ENCODE measurements around the gene NCOA1. TPM values are rescaled to one million over a fixed set of nuclear protein-coding genes. Genes with fewer than 3 reads are reported as not detected.

NCOA1 gene
- polyA plus RNA-seq, 4 donors = 40.7 to 50.9 (median 46.8) TPM

DNA sequence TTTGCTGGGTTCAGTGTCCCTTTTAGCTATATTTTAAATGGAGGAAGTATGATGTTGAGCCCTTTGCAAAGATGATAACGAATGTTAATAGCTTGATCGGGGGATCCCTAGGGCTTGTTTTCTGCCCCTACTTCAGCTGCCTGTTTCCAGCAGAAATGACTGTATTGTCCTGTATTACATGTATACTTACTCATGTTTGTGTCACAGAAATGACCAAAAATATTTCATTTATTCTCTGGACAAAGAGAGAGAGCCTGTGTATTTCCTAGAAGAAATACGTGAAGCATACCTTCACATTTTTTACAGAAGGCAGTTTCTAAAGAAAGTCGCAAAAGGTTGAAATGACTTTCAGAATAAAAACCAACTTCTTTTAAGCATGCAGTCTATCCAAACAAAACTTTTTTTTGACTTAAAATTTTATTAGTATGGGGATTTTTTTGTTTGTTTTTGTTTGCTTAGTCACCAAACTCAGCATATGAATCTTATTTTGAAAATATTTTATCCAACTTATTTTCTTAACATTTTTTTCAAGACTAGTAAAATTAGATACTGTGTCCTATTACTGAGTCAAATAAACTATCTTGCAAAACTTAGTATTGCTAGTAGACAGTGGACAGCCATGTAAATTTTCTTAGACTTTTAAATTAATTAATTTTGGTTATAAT lies 233.2 kb downstream of the NCOA1 start:
- DNase-seq (ENCODE audit: low read depth in 4 of 4, low spot score in 3 of 4) = no peak

DNA sequence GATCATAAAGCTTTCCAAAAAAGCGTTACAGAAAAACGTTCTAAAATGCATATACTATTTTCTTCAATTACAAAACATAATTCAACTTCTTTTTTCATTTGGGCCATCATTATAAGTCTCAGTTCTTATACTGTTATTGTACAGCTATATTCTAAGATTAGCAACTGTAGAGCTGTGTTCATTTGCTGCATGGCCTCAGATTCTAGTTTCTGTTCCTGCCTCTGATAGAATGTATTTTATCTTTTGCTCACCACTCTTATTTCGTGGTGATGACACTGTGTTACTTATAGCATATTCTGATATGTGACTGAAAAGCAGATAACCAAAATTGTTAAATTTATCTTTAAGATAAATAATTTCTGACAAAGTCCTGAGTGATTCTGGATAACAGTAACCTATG lies 234.9 kb downstream of the NCOA1 start:
- no peak for DNase-seq (ENCODE audit: low read depth in 4 of 4, low spot score in 3 of 4)

DNA sequence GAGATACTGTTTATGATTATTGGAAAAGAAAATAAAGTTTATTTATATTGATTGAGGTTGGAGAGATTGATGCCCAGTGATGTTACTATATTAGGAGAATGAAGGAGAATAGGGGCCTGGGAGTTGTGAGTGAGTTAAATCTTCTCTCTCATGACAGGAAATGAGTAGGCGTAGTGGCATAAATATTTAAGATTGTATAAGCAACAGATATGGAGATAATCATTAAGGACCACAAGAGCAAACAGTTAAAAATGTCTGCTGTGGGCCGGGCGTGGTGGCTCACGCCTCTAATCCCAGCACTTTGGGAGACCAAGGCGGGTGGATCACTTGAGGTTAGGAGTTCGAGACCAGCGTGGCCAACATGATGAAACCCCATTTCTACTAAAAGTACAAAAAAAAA lies 239.4 kb downstream of the NCOA1 start:
- no peak for DNase-seq (ENCODE audit: low read depth in 4 of 4, low spot score in 3 of 4)

DNA sequence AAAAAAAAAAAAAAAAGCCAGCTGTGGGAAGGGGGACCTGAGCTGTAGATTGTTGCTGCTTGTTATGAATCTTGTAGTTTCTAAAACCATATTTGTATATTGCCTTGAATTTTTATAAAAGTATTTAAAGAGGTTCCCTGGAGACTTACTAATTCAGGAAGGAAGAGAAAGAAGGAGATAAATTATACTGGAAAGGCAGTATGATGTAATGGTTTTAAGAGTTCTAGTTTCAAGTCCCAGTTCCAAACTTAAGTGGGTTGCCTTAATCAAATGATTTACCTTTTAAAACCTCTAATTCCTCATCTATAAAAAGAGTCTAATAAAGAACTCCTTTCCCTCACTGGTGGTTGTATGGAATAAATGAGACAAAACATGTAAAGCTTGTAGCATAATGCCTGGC lies 240.0 kb downstream of the NCOA1 start:
- DNase-seq (ENCODE audit: low read depth in 4 of 4, low spot score in 3 of 4) = no peak

DNA sequence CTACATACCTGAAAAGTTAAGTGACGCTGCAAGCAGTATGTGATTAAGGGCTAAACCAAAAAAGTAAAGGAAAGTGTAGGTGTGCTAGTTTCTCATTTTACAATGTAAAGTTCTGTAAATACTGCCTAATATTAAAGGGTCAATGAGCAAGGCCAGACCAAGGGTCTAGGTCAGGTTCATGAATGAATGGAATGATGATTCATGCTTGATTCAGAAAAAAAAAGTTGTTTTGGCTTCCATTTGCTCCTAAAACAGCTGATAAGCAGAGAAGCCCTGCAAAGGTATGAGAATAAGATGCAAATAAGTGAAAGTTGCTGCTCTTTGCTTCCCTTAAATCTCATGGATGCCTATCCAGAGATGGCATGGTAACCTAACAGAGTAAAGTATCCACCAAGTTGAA lies 240.9 kb downstream of the NCOA1 start:
- no peak for DNase-seq (ENCODE audit: low read depth in 4 of 4, low spot score in 3 of 4)

DNA sequence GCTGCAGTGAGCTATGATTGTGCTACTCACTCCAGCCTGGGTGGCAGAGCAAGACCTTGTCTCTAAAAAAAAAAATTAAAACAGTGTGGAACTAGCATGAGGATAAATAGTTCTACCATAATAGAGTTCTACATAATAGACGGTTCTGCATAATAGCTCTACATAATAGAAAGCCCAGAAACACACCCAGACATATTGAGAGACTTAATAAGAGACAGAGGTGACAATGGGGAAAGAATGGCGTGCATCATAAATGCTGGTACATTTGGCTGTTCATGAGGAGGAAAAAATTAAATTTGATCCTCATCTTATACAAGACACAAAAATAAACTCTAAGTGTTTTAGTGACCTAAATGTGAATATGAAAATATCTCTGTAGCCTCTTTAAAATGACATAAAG lies 243.7 kb downstream of the NCOA1 start:
- DNase-seq (ENCODE audit: low read depth in 4 of 4, low spot score in 3 of 4) = no peak

DNA sequence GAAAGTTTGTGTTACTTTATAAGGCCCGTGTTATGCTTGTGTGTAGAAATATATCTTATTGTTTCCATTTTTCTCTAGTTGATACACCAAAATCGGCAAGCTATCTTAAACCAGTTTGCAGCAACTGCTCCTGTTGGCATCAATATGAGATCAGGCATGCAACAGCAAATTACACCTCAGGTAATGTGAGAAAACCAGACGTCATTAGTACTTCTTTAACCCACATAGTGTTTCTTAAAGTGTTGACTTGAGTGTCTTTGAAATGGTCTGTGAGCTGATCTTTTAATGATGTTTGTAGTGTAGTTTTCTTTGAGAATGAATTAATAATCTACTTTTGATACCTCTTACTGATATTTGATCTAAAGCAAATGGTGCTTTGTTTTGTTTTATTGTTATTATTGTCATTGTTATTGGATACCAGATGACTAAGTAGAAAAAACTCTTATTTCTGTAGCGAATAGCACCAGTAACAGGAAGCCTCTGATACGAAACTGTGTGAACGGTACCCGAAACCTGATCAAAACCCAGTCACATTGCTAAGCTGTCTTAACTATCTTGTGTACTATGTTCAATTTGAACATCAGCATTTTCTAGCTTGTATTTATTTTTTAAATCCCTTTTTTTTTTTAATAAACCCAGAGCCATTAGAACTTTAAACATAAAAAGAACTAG lies 248.4 kb downstream of the NCOA1 start:
- DNase-seq (ENCODE audit: low read depth in 4 of 4, low spot score in 3 of 4) = no peak

DNA sequence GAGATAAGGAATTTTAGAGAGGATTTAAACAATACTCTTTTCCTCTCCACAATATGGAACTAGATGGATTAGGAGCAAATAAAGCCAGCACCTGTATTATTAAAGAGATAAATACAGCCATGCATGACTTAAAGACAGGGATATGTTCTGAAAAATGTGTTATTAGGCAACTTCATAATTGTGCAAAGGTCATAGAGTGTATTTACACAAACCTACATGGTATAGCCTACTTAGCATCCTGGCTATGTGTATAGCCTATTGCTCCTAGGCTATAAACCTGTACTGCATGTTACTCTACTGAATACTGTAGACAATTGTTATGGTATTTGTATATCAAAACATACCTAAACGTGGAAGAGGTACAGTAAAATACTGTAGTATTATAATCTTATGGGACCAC lies 249.1 kb downstream of the NCOA1 start:
- no peak for DNase-seq (ENCODE audit: low read depth in 4 of 4, low spot score in 3 of 4)

DNA sequence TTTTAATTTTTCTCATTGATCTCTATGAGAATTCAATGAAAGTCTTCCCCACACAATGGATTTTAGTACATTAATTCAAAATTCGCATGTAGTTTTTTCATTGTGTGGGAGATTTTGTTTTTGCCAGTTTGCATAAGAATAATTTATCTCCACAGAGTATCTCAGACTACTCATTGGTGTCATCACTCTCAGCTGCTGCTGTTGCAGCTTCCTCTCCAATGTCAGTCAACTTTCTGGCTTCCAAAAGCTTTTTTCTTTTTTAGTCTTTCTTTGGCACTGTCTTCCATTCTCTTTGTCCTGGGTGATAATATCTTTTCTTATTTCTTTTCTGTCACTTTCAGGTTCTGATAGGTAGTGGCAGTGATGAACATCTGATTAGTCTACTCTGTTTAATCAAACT lies 251.7 kb downstream of the NCOA1 start:
- no peak for DNase-seq (ENCODE audit: low read depth in 4 of 4, low spot score in 3 of 4)

DNA sequence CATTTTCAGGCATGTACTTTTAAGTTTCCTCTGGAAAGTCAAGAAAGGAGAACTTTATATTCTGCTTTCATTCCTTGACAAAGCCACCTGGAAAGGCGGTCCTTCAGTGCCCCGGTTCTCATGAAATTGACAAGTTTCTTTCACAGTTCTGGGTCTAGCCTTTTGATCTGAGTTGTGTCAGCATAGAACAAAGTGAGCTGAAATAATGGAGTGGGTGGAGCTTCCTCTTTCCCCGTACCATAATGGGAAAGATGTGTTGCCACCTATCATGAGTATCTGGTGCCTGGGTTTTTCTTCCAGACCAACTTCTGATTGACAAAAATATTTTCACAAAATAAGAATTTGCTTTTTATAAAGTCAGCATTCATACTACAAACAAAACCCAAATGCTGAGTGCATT lies 252.9 kb downstream of the NCOA1 start:
- no peak for DNase-seq (ENCODE audit: low read depth in 4 of 4, low spot score in 3 of 4)

DNA sequence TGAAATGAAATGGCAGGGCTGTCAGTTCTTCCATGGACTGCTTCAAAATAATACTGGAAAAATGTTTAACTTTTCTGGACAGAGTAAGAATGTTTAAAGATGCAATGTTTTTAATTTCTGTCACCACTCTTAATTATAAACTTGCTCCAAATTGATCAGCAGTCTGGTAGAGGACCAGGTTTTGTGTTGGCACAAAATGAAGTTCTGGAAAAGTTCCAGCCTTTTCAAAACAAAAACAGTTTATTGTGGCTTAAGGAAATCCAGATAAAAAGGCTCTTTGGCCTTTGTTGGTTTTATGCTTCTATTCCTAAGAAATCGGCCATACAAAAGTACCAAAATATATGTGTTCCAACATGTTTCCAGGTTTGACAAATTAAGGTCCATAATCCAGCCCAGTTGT lies 253.3 kb downstream of the NCOA1 start:
- no peak for DNase-seq (ENCODE audit: low read depth in 4 of 4, low spot score in 3 of 4)

DNA sequence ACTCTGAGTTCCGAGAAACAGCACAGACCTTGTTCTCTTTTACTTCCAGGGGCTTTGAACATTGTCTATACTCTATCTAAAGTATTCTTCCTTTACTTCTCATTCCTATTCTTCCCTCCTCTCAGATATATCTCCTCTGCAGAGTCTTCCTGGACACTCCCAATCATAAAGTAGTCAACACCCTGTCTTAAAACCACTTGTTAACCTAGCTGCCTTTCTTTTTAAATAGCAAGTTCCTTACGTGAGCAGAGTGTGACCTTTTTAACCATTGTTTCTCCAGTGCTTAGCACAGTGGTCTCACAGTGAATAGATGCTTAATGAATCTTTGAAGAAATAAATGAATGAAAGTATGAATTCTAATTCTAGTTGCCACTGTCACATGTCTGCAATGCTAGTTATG lies 254.8 kb downstream of the NCOA1 start:
- no peak for DNase-seq (ENCODE audit: low read depth in 4 of 4, low spot score in 3 of 4)

DNA sequence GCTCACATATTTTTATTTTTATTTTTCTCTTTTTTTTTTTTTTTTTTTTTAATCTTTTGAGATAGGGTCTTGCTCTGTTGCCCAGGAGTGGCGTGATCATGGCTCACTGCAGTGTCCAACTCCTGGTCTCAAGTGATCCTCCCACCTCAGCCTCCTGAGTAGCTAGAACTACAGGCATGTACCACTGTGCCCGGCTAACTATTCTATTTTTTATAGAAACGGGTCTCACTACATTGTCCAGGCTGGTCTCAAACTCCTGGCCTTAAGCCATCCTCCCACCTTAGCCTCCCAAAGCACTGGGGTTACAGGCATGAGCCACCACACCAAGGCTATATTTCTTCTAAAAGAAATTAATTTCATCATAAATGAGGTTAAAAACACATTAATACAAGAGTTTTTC lies 256.2 kb downstream of the NCOA1 start:
- no peak for DNase-seq (ENCODE audit: low read depth in 4 of 4, low spot score in 3 of 4)

DNA sequence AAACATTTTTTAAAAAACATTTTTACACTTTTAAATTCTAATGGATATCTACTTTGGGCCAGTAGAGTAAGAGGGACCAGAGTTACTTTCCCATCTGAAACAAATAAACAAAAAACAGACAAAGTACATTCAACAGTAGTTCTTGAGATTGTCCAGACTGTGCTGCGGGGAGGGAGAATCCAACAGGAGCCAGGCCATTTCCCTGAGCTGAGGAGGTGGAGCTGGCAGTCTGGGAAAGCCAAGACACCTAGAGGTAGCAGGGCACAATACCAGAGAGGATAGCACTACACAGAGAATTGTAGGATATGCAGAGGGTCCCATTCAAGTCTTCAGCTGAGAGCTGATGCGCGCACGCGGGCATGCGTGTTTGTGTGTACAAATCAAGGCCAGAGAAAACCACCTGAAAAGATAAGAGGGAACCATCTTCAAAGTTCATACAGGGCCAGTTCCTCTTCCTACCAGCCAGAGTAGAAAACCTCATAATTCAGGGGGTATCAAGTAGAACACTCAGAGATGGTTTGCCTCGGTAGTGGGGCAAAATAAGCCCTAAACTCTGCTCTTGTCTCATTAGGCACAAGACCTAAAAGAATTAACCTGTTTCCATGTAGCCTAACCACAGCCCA lies 258.1 kb downstream of the NCOA1 start:
- DNase-seq (ENCODE audit: low read depth in 4 of 4, low spot score in 3 of 4) = no peak

DNA sequence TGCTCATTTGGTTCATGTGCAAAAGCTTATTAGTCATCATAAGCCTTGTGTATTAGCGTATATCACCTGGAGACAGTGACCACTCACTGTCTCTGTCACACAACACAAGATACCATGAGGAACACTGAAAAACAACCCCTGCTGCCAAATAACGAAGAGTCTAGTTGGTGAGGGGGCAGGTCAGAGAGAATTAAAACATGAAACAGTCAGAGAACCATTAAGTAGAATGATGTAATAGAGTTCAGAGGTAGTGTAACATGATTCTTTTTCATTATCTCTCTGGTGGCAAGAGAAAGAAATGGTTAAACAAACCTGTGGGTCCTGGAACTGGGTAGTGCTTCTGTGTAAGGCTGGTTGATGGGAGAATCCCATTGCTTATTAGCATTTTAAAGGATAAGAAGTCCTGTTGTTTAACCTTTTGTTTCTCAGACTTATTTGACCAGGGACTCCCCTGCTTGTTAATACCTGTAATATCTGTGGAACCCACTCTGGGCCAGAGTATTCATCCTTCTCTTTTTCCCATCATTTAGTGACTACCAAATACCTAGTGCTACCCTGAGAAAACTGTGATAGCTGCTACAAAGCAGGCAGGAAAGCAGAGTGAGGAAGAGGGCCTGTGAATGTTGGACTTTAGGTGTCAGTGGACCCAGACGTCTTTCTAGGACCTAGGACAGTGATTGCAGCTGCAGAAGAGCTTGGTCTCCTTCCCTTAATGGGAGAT lies 264.1 kb downstream of the NCOA1 start:
- no peak for DNase-seq (ENCODE audit: low read depth in 4 of 4, low spot score in 3 of 4)

DNA sequence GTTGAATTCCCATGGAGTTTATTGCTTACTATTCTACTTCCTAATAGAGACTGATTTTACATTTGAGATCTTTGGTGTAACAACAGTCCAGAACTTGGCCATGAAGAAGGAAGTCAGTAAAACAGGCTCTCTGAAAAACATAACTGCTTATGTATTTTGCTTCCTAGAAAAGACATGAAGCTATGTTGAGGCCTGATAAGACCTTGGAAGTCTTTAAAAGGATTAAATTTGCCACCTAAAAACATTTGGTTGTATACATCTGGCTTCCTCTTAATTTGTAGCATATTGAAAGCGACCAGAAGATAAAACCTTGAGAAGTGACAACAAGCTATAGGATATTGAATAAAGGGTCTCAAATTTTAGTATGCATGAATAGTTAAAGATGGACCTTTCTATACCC lies 265.7 kb downstream of the NCOA1 start:
- no peak for DNase-seq (ENCODE audit: low read depth in 4 of 4, low spot score in 3 of 4)

DNA sequence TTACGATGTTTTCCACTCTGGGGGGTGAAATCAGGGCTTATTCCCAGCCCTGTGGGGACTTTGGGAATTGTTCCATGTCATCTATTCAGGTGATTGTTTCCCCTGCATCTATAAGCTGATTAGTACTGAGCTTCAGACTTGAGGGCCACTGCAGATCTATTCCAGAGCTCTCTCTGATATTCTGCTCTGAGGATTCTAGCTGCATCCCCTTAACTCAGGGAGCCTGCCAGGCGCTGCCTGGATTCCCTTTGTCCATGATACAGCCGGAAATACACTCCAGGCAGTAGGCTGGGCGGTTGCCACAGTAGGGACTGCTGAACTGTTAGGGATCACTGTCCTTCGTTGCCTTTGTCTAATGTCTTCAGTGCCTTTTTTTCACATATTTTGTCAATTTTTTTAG lies 270.8 kb downstream of the NCOA1 start:
- no peak for DNase-seq (ENCODE audit: low read depth in 4 of 4, low spot score in 3 of 4)

DNA sequence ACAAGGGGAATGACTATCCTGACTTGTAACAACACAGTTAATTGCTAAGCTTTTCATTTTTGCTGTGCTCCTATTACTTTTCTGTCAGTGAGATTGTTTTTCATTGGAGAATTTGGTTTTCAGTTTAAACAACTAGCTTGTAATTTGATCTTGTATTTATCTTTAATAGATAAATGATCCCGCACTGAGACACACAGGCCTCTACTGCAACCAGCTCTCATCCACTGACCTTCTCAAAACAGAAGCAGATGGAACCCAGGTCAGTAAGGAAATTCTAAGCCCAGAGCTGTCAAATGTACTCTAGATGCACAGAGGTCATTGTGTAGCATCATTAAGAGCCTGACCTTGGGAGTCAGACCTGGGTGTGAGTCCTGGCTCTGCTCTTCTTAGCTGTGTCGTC lies 271.5 kb downstream of the NCOA1 start:
- DNase-seq (ENCODE audit: low read depth in 4 of 4, low spot score in 3 of 4) = no peak

DNA sequence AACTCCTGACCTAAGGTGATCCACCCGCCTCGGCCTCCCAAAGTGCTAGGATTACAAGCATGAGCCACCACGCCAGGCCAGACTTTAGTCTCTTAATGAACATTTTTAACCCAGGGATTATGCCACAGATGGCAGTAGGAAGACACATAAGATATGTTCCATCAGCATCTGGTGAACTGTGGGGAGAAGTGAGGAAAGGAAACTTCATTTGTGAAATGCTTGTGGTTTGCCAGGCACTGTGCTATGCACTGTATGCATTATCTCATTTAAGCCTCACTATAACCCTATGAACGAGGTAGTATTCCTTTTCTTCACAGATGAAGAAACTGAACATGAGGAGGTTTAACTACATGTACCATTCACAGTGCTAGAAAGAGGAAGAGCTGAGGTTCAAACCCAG lies 272.8 kb downstream of the NCOA1 start:
- DNase-seq (ENCODE audit: low read depth in 4 of 4, low spot score in 3 of 4) = no peak

DNA sequence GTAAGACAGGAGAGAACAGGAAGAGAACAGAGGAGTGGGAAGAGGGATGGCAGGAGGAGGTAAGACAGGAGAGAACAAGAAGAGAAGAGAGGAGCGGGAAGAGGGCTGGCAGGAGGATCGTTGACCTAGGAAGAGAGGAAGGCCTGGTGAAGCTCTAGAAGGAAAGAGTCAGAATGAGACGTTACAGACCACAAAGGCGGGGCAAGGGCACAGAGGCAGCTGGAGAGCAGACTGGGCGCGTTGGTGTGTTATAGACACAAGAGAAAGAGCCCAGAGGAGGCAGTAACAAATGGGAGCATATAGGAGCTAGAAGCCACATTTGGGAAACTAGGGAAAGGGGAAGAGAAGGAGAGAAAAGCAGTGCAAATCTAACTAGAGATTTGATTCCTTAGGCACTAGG lies 275.6 kb downstream of the NCOA1 start:
- DNase-seq (ENCODE audit: low read depth in 4 of 4, low spot score in 3 of 4) = no peak

DNA sequence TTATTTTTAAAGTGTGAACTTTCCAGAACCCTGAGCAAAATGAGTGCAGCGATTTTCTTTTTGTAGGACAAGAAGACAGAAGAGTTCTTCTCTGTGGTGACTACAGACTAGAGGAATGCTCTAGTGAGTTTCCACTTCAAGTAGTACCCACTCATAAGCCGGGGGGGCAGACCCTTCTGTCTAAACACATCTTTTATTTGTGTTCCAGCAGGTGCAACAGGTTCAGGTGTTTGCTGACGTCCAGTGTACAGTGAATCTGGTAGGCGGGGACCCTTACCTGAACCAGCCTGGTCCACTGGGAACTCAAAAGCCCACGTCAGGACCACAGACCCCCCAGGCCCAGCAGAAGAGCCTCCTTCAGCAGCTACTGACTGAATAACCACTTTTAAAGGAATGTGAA lies 277.0 kb downstream of the NCOA1 start:
- no peak for DNase-seq (ENCODE audit: low read depth in 4 of 4, low spot score in 3 of 4)

DNA sequence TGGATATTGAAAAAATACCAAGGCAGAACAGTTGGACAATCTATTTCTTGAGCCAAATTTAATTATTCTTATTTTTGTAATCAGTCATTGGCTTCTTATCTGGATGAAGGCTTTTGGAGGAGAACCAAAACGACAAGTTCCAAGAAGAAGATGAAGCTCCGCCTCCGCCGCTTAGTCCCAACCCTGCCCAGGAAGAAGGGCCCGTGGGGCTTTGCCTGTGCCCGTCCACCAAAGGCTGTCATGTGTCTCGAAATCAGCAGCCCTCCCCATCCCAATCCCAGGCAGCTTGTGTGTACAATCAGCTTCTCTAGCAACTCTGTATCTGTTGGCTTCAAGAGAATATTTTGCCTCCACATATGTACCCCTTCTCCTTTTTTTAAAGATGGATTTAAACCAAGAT lies 277.5 kb downstream of the NCOA1 start:
- no peak for DNase-seq (ENCODE audit: low read depth in 4 of 4, low spot score in 3 of 4)
